Neural cell (in vitro differentiated cells): ENCODE results near the gene AKAP6.

Experiments
- CTCF ChIP-seq: fragments of 450-650 bp; IDR thresholded peaks from 2 replicates; pipeline ENCODE4 v1.5.1; 2014; ENCODE audit warnings: antibody characterized with exemption, mild to moderate bottlenecking, moderate library complexity; ENCODE audit not compliant: poor library complexity, severe bottlenecking
- EP300 ChIP-seq: fragments of 450-650 bp; conservative IDR thresholded peaks from 2 replicates; pipeline ENCODE4 v1.6.1; 2014; ENCODE audit warnings: antibody characterized with exemption, mild to moderate bottlenecking, moderate library complexity; ENCODE audit not compliant: poor library complexity, severe bottlenecking
- EZH2 ChIP-seq: fragments of 200-600, 300-800 bp; shearing (Covaris generic), sonication (generic); IDR thresholded peaks from 2 replicates; pipeline ENCODE4 v1.6.1; 2014; ENCODE audit warnings: antibody characterized with exemption, low read length, borderline replicate concordance, mild to moderate bottlenecking; ENCODE audit not compliant: insufficient read depth, poor library complexity, severe bottlenecking
- MXI1 ChIP-seq: fragments of 450-650 bp; conservative IDR thresholded peaks from 2 replicates; pipeline ENCODE4 v1.6.1; 2014; ENCODE audit warnings: antibody characterized with exemption, mild to moderate bottlenecking; ENCODE audit not compliant: poor library complexity, severe bottlenecking
- POLR2AphosphoS5 ChIP-seq: IDR thresholded peaks from 2 replicates; pipeline ENCODE4 v1.6.1; 2012
- RAD21 ChIP-seq: fragments of 450-650 bp; conservative IDR thresholded peaks from 2 replicates; pipeline ENCODE4 v1.6.1; 2014; ENCODE audit warnings: antibody characterized with exemption, mild to moderate bottlenecking, moderate library complexity
- TAF1 ChIP-seq: IDR thresholded peaks from 2 replicates; pipeline ENCODE4 v1.6.1; 2012; ENCODE audit warnings: low read depth

GRCh38 chr14:32710731-32711680 lies 381.9 kb downstream of the AKAP6 start:
- TF ChIP-seq POLR2AphosphoS5, result no peak
- TF ChIP-seq CTCF, result peak; percentile 79
- no peak for TF ChIP-seq EZH2
- peak; percentile 83 for TF ChIP-seq RAD21
- no peak for TF ChIP-seq TAF1
- TF ChIP-seq MXI1, result no peak
- no peak for TF ChIP-seq EP300
